Spleen (tissue), 11 donors: Measurements from ENCODE around the gene SLC25A6. TPM values are rescaled to one million over a fixed set of nuclear protein-coding genes. Genes with fewer than 3 reads are reported as not detected.
A peak's percentile ranks its signal among the peaks of the same experiment; 100 is the strongest.

ENCODE experiments used
- DNase-seq: peaks from one replicate; pipeline ENCODE4 v3.0.0-alpha.2; 2020
- H3K27ac ChIP-seq, 8 donors: fragments of 200-600 bp; sonication (generic) in 7 of 8; 1 replicate in 4 of 8; 2 replicates in 4 of 8; pipeline versions ENCODE4 v1.5.0 to v1.8.0; 2016 to 2021; ENCODE audit warnings: inconsistent platforms in 4 of 8, mild to moderate bottlenecking in 4 of 8, moderate library complexity in 1 of 8
- H3K27me3 ChIP-seq, 7 donors: fragments of 200-600 bp; sonication (generic) in 6 of 7; replicated peaks in 1 of 7; 1 replicate in 4 of 7; 2 replicates in 3 of 7; pipeline versions ENCODE4 v1.5.0 to v1.8.0; 2016 to 2021; ENCODE audit warnings: inconsistent platforms in 3 of 7, mild to moderate bottlenecking in 1 of 7
- H3K36me3 ChIP-seq, 6 donors: fragments of 200-600 bp; sonication (generic) in 5 of 6; 1 replicate in 4 of 6; 2 replicates in 2 of 6; pipeline versions ENCODE4 v1.5.0 to v1.8.0; 2016 to 2021; ENCODE audit warnings: inconsistent platforms in 2 of 6
- H3K4me1 ChIP-seq, 6 donors: fragments of 200-600 bp; sonication (generic) in 5 of 6; 1 replicate in 3 of 6; 2 replicates in 3 of 6; pipeline versions ENCODE4 v1.5.0 to v1.8.0; 2016 to 2021; ENCODE audit warnings: inconsistent platforms in 3 of 6
- H3K4me3 ChIP-seq, 8 donors: fragments of 200-600 bp; sonication (generic) in 7 of 8; 1 replicate in 4 of 8; 2 replicates in 4 of 8; pipeline versions ENCODE4 v1.5.0 to v1.8.0; 2016 to 2021; ENCODE audit warnings: inconsistent platforms in 4 of 8, mild to moderate bottlenecking in 4 of 8, moderate library complexity in 2 of 8
- H3K9me3 ChIP-seq, 8 donors: fragments of 200-600 bp; sonication (generic) in 7 of 8; 1 replicate in 4 of 8; 2 replicates in 4 of 8; pipeline versions ENCODE4 v1.5.0 to v1.8.0; 2016 to 2021; ENCODE audit warnings: inconsistent platforms in 4 of 8
- CTCF ChIP-seq, 11 experiments: fragments of 200-600 bp in 7 of 11; fragments of 450-650 bp in 4 of 11; sonication (generic) in 4 of 11; IDR thresholded peaks in 8 of 11; conservative IDR thresholded peaks in 3 of 11; 1 replicate in 7 of 11; 2 replicates in 4 of 11; pipeline versions ENCODE4 v1.4.0 to v1.8.0; 2016 to 2021; ENCODE audit warnings: antibody characterized with exemption in 11 of 11, inconsistent platforms in 4 of 11, mild to moderate bottlenecking in 1 of 11
- POLR2A ChIP-seq, 3 donors: fragments of 450-650 bp; IDR thresholded peaks; one replicate each; pipeline ENCODE4 v1.5.1; 2017; ENCODE audit warnings: antibody characterized with exemption in 3 of 3, mild to moderate bottlenecking in 1 of 3
- POLR2AphosphoS5 ChIP-seq, 3 donors: sonication (generic); formaldehyde crosslinking; IDR thresholded peaks; one replicate each; pipeline ENCODE4 v1.5.1; 2017; ENCODE audit warnings: antibody characterized with exemption in 3 of 3
- WGBS, 5 donors: extraction: QIAGEN DNeasy Blood & Tissue Kit in 3 of 5; methylation state at CpG; one replicate each; pipeline versions ENCODE4 v1.1.5 to v1.1.7; 2013 to 2018; 5-methylcytosine and 5-hydroxymethylcytosine counted together
- intact Hi-C: fragments of 100-400 bp; cut with DNase I; formaldehyde crosslinking; loops from one replicate; pipeline ENCODE4 v1.15.0; 2023; ENCODE audit warnings: low total_unique reads
- polyA plus RNA-seq, 3 donors: library from polyadenylated mRNA; stranded (reverse); fragments of 200-250 nt; gene quantifications; one replicate each; pipeline ENCODE4 v1.2.1, GENCODE V29; 2013
- total RNA-seq, 7 donors: library from RNA; depleted of rRNA in 3 of 7; stranded (reverse); fragments of >200 nt in 3 of 7; fragmentation: NEBNext Ultra II Directional in 4 of 7; extraction: Animal tissue kit (Norgen Biotek cat#: 25700) in 4 of 7; gene quantifications; one replicate each; pipeline versions ENCODE4 v1.1.0 to v1.2.1, GENCODE V29; 2016 to 2021
- donor health status: healthy with polysubstance abuse.
- donor health status: DM: no; HTN: no; CAD: no; lungs with moderate emphysema.
- donor health status: DM: no; HTN: no; CAD: no.
- donor health status: Bipolar disorder and iron deficiency.
- donor health status: healthy.
- donor health status: DM: no; HTN: no; CAD: no.
- donor health status: DM: yes; HTN: yes; CAD: no.

SLC25A6 gene
- total and polyA plus RNA-seq, 10 donors = 255 to 443 (median 305) TPM

- Histone ChIP-seq H3K9me3 (peaks cover 3 to 41% (median 33%) of the 10 kb centered on the region in 8 donors), H3K4me1 (no peaks in the 10 kb centered on the region), H3K27ac (no peak overlapping the region), H3K27me3 (no peaks in the 10 kb centered on the region), H3K36me3 (peaks cover 0 to 77% (median 48%) of the 10 kb centered on the region in 6 donors), H3K4me3 (no peak overlapping the region)
- intact Hi-C loops = no loop called here
- WGBS, 5 donors = 97 to 100% (median 99%) methylated on average over 4 of the region's 4 CpGs
- TF ChIP-seq CTCF (IDR thresholded peaks at IDR 0.05 in 8 of 11, conservative IDR thresholded peaks at IDR 0.05 in 3 of 11) (no peak), POLR2AphosphoS5 (IDR thresholded peaks at IDR 0.05) (no peak), POLR2A (IDR thresholded peaks at IDR 0.05) (no peak)
- peak; percentile 13 for DNase-seq
Observed at GRCh38 chrX:1422135-1422465, 30.2 kb upstream of the SLC25A6 start.

- no peaks in the 10 kb centered on the region for H3K27me3 ChIP-seq
- H3K36me3 ChIP-seq = peaks cover 0 to 79% (median 47%) of the 10 kb centered on the region in 6 donors
- intact Hi-C loops = no loop called here
- H3K4me3 ChIP-seq = no peak overlapping the region
- H3K27ac ChIP-seq = no peak overlapping the region
- H3K9me3 ChIP-seq = peaks cover 3 to 41% (median 33%) of the 10 kb centered on the region in 8 donors
- TF ChIP-seq CTCF (IDR thresholded peaks at IDR 0.05 in 8 of 11, conservative IDR thresholded peaks at IDR 0.05 in 3 of 11) (no peak), POLR2AphosphoS5 (IDR thresholded peaks at IDR 0.05) (no peak), POLR2A (IDR thresholded peaks at IDR 0.05) (no peak)
- 97 to 98% (median 98%) methylated on average over 19 of the region's 19 CpGs for WGBS, 5 donors
- DNase-seq = peak; percentile 21
- H3K4me1 ChIP-seq = no peaks in the 10 kb centered on the region
Observed at GRCh38 chrX:1421433-1422134, 29.7 kb upstream of the SLC25A6 start.

GRCh38 chrX:1420371-1420770, 28.5 kb upstream of the SLC25A6 start:
- no peak overlapping the region for H3K4me3 ChIP-seq
- TF ChIP-seq POLR2A (IDR thresholded peaks at IDR 0.05) (no peak), POLR2AphosphoS5 (IDR thresholded peaks at IDR 0.05) (peak; percentile 35 to 73 (median 46))
- peaks cover 0 to 79% (median 42%) of the 10 kb centered on the region in 6 donors for H3K36me3 ChIP-seq
- H3K4me1 ChIP-seq = no peaks in the 10 kb centered on the region
- H3K27ac ChIP-seq = no peak overlapping the region
- H3K9me3 ChIP-seq = peaks cover 3 to 41% (median 33%) of the 10 kb centered on the region in 8 donors
- peak; percentile 74 for DNase-seq
- WGBS, 5 donors = 77 to 90% (median 82%) methylated on average over 10 to 14 of the region's 14 CpGs
- no peaks in the 10 kb centered on the region for H3K27me3 ChIP-seq
- intact Hi-C loops = no loop called here

GRCh38 chrX:1419545-1420355, 27.8 kb upstream of the SLC25A6 start:
- no peak for TF ChIP-seq POLR2A (IDR thresholded peaks at IDR 0.05)
- TF ChIP-seq POLR2AphosphoS5 (IDR thresholded peaks at IDR 0.05) = peak in 2 of 3 donors; percentile 31 to 36
- TF ChIP-seq CTCF (IDR thresholded peaks at IDR 0.05 in 8 of 11, conservative IDR thresholded peaks at IDR 0.05 in 3 of 11) = no peak
- 89 to 94% (median 90%) methylated on average over 17 to 19 of the region's 19 CpGs for WGBS, 5 donors
- no peaks in the 10 kb centered on the region for H3K4me1 ChIP-seq
- no peak overlapping the region for H3K4me3 ChIP-seq
- H3K9me3 ChIP-seq = peaks cover 3 to 41% (median 33%) of the 10 kb centered on the region in 8 donors
- peaks cover 0 to 74% (median 38%) of the 10 kb centered on the region in 6 donors for H3K36me3 ChIP-seq
- no peak overlapping the region for H3K27ac ChIP-seq
- no peaks in the 10 kb centered on the region for H3K27me3 ChIP-seq
- peak; percentile 70 for DNase-seq
- intact Hi-C loops = no loop called here
